DOHH2 (cell line): Measurements from ENCODE around the gene DYRK1A.

Experiments used
- CTCF ChIP-seq: fragments of 200-600 bp; sonication (generic); IDR thresholded peaks from one replicate; pipeline ENCODE4 v1.5.1; 2014; ENCODE audit warnings: antibody characterized with exemption, mild to moderate bottlenecking, low read depth, low read length; ENCODE audit not compliant: poor library complexity, severe bottlenecking
- EZH2phosphoT487 ChIP-seq: fragments of 200-600 bp; sonication (generic); IDR thresholded peaks from 2 replicates; pipeline ENCODE4 v1.6.1; 2017; ENCODE audit warnings: borderline replicate concordance, mild to moderate bottlenecking, antibody characterized with exemption, low read length, moderate library complexity, mixed read lengths

DNA sequence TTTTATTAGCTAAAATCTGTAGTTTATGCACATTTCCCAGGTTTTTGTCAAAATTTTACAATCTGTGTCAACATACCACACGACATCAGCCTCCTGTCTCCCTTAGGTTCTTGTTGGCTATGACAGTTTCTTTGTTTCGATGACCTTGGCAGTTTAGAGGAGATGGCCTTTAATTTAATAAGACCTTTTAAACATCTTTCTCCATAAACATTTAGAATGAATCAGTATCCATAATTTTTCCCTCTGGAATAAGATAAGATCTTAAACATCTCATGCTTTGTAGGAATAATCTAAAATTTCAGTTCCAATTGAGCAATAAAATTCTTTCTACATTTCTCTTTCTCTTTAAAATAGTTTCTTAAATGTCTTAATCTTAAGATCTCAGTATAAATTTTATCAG, 28.7 kb upstream of the DYRK1A start:
- TF ChIP-seq CTCF: no peak
- no peak for TF ChIP-seq EZH2phosphoT487
